GM12878 (cell line): ENCODE measurements around the gene ITPRIPL2.

Experiments
- CTCF ChIP-seq, 3 experiments: IDR thresholded peaks in 2 of 3; conservative IDR thresholded peaks in 1 of 3; 2 replicates each; pipeline ENCODE4 v1.5.1; 2011; ENCODE audit warnings: low read depth in 3 of 3, low read length in 3 of 3, mild to moderate bottlenecking in 3 of 3, control low read depth in 2 of 3, moderate library complexity in 2 of 3, inconsistent platforms in 1 of 3, mixed read lengths in 1 of 3; ENCODE audit not compliant: control insufficient read depth in 2 of 3, insufficient read depth in 1 of 3; ENCODE audit errors: extremely low read depth in 1 of 3
- EZH2 ChIP-seq: IDR thresholded peaks from 2 replicates; pipeline ENCODE4 v1.6.1; 2012; ENCODE audit warnings: low read depth, mild to moderate bottlenecking, control low read depth, inconsistent platforms, low read length, borderline replicate concordance; ENCODE audit not compliant: control insufficient read depth
- NFYA ChIP-seq: IDR thresholded peaks from 2 replicates; pipeline ENCODE4 v1.6.1; 2011; ENCODE audit warnings: low read depth, mild to moderate bottlenecking, low read length, improper control_type of control experiment, borderline replicate concordance
- POLR2A ChIP-seq: IDR thresholded peaks from 2 replicates; pipeline ENCODE4 v1.6.1; 2011; ENCODE audit warnings: low read depth, mild to moderate bottlenecking, low read length
- POLR2AphosphoS2 ChIP-seq: IDR thresholded peaks from 2 replicates; pipeline ENCODE4 v1.6.1; 2011; ENCODE audit warnings: low read depth, mild to moderate bottlenecking, low read length, improper control_type of control experiment, moderate library complexity
- SMC3 ChIP-seq: IDR thresholded peaks from 2 replicates; pipeline ENCODE4 v1.6.1; 2011; ENCODE audit warnings: low read length, improper control_type of control experiment, borderline replicate concordance
- SP1 ChIP-seq: IDR thresholded peaks from one replicate; pipeline ENCODE4 v1.6.1; 2011; ENCODE audit warnings: low read depth, low read length
- SREBF2 ChIP-seq: IDR thresholded peaks from 2 replicates; pipeline ENCODE4 v1.6.1; 2012; ENCODE audit warnings: mild to moderate bottlenecking, low read length
- TCF7 ChIP-seq: IDR thresholded peaks from 2 replicates; pipeline ENCODE4 v1.6.1; 2014; ENCODE audit warnings: antibody characterized with exemption, borderline replicate concordance
- ZBTB33 ChIP-seq: fragments of 450-650 bp; IDR thresholded peaks from 2 replicates; pipeline ENCODE4 v1.6.1; 2017; ENCODE audit warnings: mild to moderate bottlenecking
- ZBTB40 ChIP-seq: fragments of 450-650 bp; IDR thresholded peaks from 2 replicates; pipeline ENCODE4 v1.6.1; 2016; ENCODE audit warnings: mild to moderate bottlenecking, moderate library complexity, borderline replicate concordance
- ZZZ3 ChIP-seq: IDR thresholded peaks from 2 replicates; pipeline ENCODE4 v1.6.1; 2011; ENCODE audit warnings: low read depth; ENCODE audit not compliant: control insufficient read depth, insufficient read length

GRCh38 chr16:19112099-19112407, 1.7 kb upstream of the ITPRIPL2 start:
- TF ChIP-seq TCF7 (no peak), NFYA (no peak), CTCF (IDR thresholded peaks at IDR 0.05 in 2 of 3, conservative IDR thresholded peaks at IDR 0.05 in 1 of 3; ENCODE audit: control insufficient read depth in 2 of 3, extremely low read depth in 1 of 3, insufficient read depth in 1 of 3, low read depth in 3 of 3, low read length in 3 of 3) (no peak), POLR2A (no peak), ZZZ3 (no peak), SP1 (no peak), POLR2AphosphoS2 (no peak), EZH2 (no peak), SREBF2 (no peak), ZBTB33 (no peak), ZBTB40 (no peak), SMC3 (no peak)
